SK-N-MC (cell line): ENCODE results near the gene DAPK1.
"Not testable (repeated sequence)": the region's sequence is repeated elsewhere in the genome, so short reads cannot be mapped to it uniquely, and the experiment has no call there.

Experiments
- DNase-seq: peaks from one replicate; pipeline ENCODE4 v3.0.0-alpha.2; 2011; ENCODE audit warnings: low read depth, low spot score
- H3K27ac ChIP-seq: fragments of 200-600 bp; sonication (generic); 2 replicates; pipeline ENCODE4 v1.5.1; 2016; ENCODE audit warnings: mixed run types
- H3K36me3 ChIP-seq: fragments of 200-600 bp; sonication (generic); 2 replicates; pipeline ENCODE4 v1.6.1; 2017; ENCODE audit warnings: antibody characterized with exemption, low read length, mixed read lengths; ENCODE audit not compliant: insufficient read depth
- H3K4me3 ChIP-seq: fragments of 200-600 bp; sonication (generic); 2 replicates; pipeline ENCODE4 v1.5.1; 2016
- H3K9ac ChIP-seq: fragments of 200-600 bp; sonication (generic); 2 replicates; pipeline ENCODE4 v1.8.0; 2017; ENCODE audit warnings: mixed run types, mixed read lengths; ENCODE audit not compliant: insufficient read length
- H3K9me3 ChIP-seq: fragments of 200-600 bp; sonication (generic); 2 replicates; pipeline ENCODE4 v1.6.1; 2017; ENCODE audit warnings: low read depth, mild to moderate bottlenecking, antibody characterized with exemption, low read length, moderate library complexity, mixed read lengths
- EZH2 ChIP-seq: fragments of 200-600 bp; sonication (generic); IDR thresholded peaks from one replicate; pipeline ENCODE4 v1.6.1; 2017; ENCODE audit warnings: antibody characterized with exemption
- FOXP2 ChIP-seq: optimal IDR thresholded peaks from 2 replicates; pipeline ENCODE3; 2011; ENCODE audit warnings: mild to moderate bottlenecking, moderate library complexity; ENCODE audit not compliant: insufficient read depth; ENCODE audit errors: extremely low read length, control extremely low read depth
- POLR2AphosphoS5 ChIP-seq: IDR thresholded peaks from 2 replicates; pipeline ENCODE4 v1.6.1; 2012; ENCODE audit warnings: mild to moderate bottlenecking, low read depth, low read length, borderline replicate concordance

The DAPK1 gene

GRCh38 chr9:87500491-87501270, 3.0 kb downstream of the DAPK1 start:
- peaks cover 50% of the 10 kb centered on the region for H3K36me3 ChIP-seq
- no peak for DNase-seq
- H3K9ac ChIP-seq: peak overlapping the region; percentile 89
- peak overlapping the region; percentile 95 for H3K4me3 ChIP-seq
- 0 out of 2 replicates have a peak, but pooled peaks cover under 1% of the 10 kb centered on the region for H3K9me3 ChIP-seq
- H3K27ac ChIP-seq: no peak overlapping the region
- no peak for TF ChIP-seq POLR2AphosphoS5
- TF ChIP-seq EZH2: no peak
- no peak for TF ChIP-seq FOXP2

- H3K4me3 ChIP-seq: peak overlapping the region; percentile 95; the same call in 1 of the 2 replicates
- H3K36me3 ChIP-seq: peaks cover 56% of the 10 kb centered on the region
- not testable (repeated sequence) for H3K27ac ChIP-seq
Observed at GRCh38 chr9:87501271-87501656, 3.6 kb downstream of the DAPK1 start.

GRCh38 chr9:87501806-87502205, 4.1 kb downstream of the DAPK1 start:
- no peak overlapping the region for H3K9ac ChIP-seq

More at GRCh38 chr9:87501271-87501656, 3.6 kb downstream of the DAPK1 start:
- not testable (repeated sequence) for DNase-seq, H3K9me3 ChIP-seq, H3K9ac ChIP-seq

GRCh38 chr9:87502391-87503221, 4.9 kb downstream of the DAPK1 start:
- Histone ChIP-seq H3K9ac (no peak overlapping the region), H3K9me3 (0 out of 2 replicates have a peak, but pooled peaks cover 7% of the 10 kb centered on the region), H3K27ac (no peak overlapping the region), H3K4me3 (no peak overlapping the region), H3K36me3 (peaks cover 69% of the 10 kb centered on the region)
- TF ChIP-seq EZH2 (no peak), FOXP2 (no peak), POLR2AphosphoS5 (no peak)
- DNase-seq: no peak

More at GRCh38 chr9:87501806-87502205, 4.1 kb downstream of the DAPK1 start:
- 0 out of 2 replicates have a peak overlapping the region, but pooled peaks have one; percentile 8 for H3K4me3 ChIP-seq
- 0 out of 2 replicates have a peak, but pooled peaks cover 7% of the 10 kb centered on the region for H3K9me3 ChIP-seq
- peaks cover 61% of the 10 kb centered on the region for H3K36me3 ChIP-seq
- DNase-seq: no peak
- H3K27ac ChIP-seq: no peak overlapping the region
- TF ChIP-seq POLR2AphosphoS5 (no peak), EZH2 (no peak), FOXP2 (no peak)

GRCh38 chr9:87503430-87503829, 5.8 kb downstream of the DAPK1 start:
- no peak for DNase-seq
- Histone ChIP-seq H3K36me3 (peaks cover 69% of the 10 kb centered on the region), H3K9ac (no peak overlapping the region), H3K27ac (no peak overlapping the region), H3K9me3 (0 out of 2 replicates have a peak, but pooled peaks cover 7% of the 10 kb centered on the region), H3K4me3 (no peak overlapping the region)
- TF ChIP-seq POLR2AphosphoS5: no peak

GRCh38 chr9:87503927-87504326, 6.3 kb downstream of the DAPK1 start:
- Histone ChIP-seq H3K36me3 (peaks cover 67% of the 10 kb centered on the region), H3K27ac (no peak overlapping the region), H3K9me3 (0 out of 2 replicates have a peak, but pooled peaks cover 7% of the 10 kb centered on the region), H3K9ac (no peak overlapping the region), H3K4me3 (no peak overlapping the region)
- TF ChIP-seq EZH2: no peak
- no peak for TF ChIP-seq POLR2AphosphoS5
- TF ChIP-seq FOXP2: no peak
- DNase-seq: no peak

GRCh38 chr9:87504938-87505337, 7.3 kb downstream of the DAPK1 start:
- peaks cover 62% of the 10 kb centered on the region for H3K36me3 ChIP-seq
- no peak for DNase-seq
- H3K9me3 ChIP-seq: 0 out of 2 replicates have a peak, but pooled peaks cover 7% of the 10 kb centered on the region
- H3K4me3 ChIP-seq: no peak overlapping the region
- no peak overlapping the region for H3K27ac ChIP-seq
- no peak overlapping the region for H3K9ac ChIP-seq
- TF ChIP-seq POLR2AphosphoS5 (no peak), FOXP2 (no peak), EZH2 (no peak)

GRCh38 chr9:87505869-87506678, 8.4 kb downstream of the DAPK1 start:
- H3K9ac ChIP-seq: no peak overlapping the region
- DNase-seq: no peak
- TF ChIP-seq EZH2: no peak
- no peak for TF ChIP-seq POLR2AphosphoS5
- TF ChIP-seq FOXP2: no peak
- no peak overlapping the region for H3K4me3 ChIP-seq
- H3K27ac ChIP-seq: no peak overlapping the region
- peaks cover 66% of the 10 kb centered on the region for H3K36me3 ChIP-seq
- H3K9me3 ChIP-seq: 0 out of 2 replicates have a peak, but pooled peaks cover 7% of the 10 kb centered on the region
